Measurements from ENCODE around the gene RAD51B.

RAD51B gene

GRCh38 chr14:67879026-67879425 is 59.4 kb downstream of the RAD51B start:
- DNase-seq (ENCODE audit: insufficient read length, low spot score) (no peak), FAIRE-seq (peak; percentile 95)
- no peak for TF ChIP-seq CTCF (IDR thresholded peaks at IDR 0.05; ENCODE audit: insufficient read depth, missing control alignments)

- no peak for TF ChIP-seq CTCF (IDR thresholded peaks at IDR 0.05; ENCODE audit: insufficient read depth, missing control alignments)
- FAIRE-seq, result no peak
- no peak for DNase-seq (ENCODE audit: insufficient read length, low spot score)
Measured at GRCh38 chr14:67881225-67881624, 61.6 kb downstream of the RAD51B start.

- DNase-seq (ENCODE audit: insufficient read length, low spot score) (no peak), FAIRE-seq (no peak)
- no peak for TF ChIP-seq CTCF (IDR thresholded peaks at IDR 0.05; ENCODE audit: insufficient read depth, missing control alignments)
Measured at GRCh38 chr14:67882986-67883555, 63.5 kb downstream of the RAD51B start.

- peak; percentile 36 for TF ChIP-seq CTCF (IDR thresholded peaks at IDR 0.05; ENCODE audit: insufficient read depth, missing control alignments)
- no peak for FAIRE-seq
- no peak for DNase-seq (ENCODE audit: insufficient read length, low spot score)
Measured at GRCh38 chr14:67883717-67884116, 64.1 kb downstream of the RAD51B start.

GRCh38 chr14:67886191-67886590 is 66.6 kb downstream of the RAD51B start:
- no peak for TF ChIP-seq CTCF (IDR thresholded peaks at IDR 0.05; ENCODE audit: insufficient read depth, missing control alignments)
- FAIRE-seq (no peak), DNase-seq (ENCODE audit: insufficient read length, low spot score) (no peak)

GRCh38 chr14:67887478-67887877 is 67.9 kb downstream of the RAD51B start:
- DNase-seq (ENCODE audit: insufficient read length, low spot score) (no peak), FAIRE-seq (no peak)
- no peak for TF ChIP-seq CTCF (IDR thresholded peaks at IDR 0.05; ENCODE audit: insufficient read depth, missing control alignments)

GRCh38 chr14:67889455-67889854 is 69.9 kb downstream of the RAD51B start:
- TF ChIP-seq CTCF (IDR thresholded peaks at IDR 0.05; ENCODE audit: insufficient read depth, missing control alignments), result no peak
- FAIRE-seq (no peak), DNase-seq (ENCODE audit: insufficient read length, low spot score) (no peak)
